Measurements from ENCODE around the gene KRT14.
"Not testable (repeated sequence)": the region's sequence is repeated elsewhere in the genome, so short reads cannot be mapped to it uniquely, and the experiment has no call there.

DNA sequence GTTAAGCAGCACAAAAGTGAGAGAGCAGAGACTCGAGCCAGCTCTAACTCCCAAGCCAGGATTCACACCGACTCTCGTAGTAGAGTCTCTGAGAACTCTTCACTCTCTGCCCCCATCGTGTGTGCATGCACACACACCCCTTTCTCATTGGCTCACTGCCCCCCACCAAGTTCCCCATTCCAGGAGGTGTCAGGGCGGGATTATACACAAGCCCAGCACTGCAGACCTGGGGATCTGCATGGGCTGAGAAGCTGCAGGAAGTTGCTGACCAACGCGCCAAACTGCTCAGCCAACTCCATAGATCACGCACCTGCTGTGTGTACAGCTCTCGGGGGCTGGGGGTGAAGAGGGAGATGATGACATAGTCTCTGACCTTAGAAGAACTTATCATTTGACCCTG, 28.1 kb upstream of the KRT14 start:
- TF ChIP-seq, protein P1, sequence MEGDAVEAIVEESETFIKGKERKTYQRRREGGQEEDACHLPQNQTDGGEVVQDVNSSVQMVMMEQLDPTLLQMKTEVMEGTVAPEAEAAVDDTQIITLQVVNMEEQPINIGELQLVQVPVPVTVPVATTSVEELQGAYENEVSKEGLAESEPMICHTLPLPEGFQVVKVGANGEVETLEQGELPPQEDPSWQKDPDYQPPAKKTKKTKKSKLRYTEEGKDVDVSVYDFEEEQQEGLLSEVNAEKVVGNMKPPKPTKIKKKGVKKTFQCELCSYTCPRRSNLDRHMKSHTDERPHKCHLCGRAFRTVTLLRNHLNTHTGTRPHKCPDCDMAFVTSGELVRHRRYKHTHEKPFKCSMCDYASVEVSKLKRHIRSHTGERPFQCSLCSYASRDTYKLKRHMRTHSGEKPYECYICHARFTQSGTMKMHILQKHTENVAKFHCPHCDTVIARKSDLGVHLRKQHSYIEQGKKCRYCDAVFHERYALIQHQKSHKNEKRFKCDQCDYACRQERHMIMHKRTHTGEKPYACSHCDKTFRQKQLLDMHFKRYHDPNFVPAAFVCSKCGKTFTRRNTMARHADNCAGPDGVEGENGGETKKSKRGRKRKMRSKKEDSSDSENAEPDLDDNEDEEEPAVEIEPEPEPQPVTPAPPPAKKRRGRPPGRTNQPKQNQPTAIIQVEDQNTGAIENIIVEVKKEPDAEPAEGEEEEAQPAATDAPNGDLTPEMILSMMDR (IDR thresholded peaks at IDR 0.05) = not testable (repeated sequence)
- not testable (repeated sequence) for TF ChIP-seq EZH2, EZH2phosphoT487 (IDR thresholded peaks at IDR 0.05)

Data from neural progenitor cell (in vitro differentiated cells).